Peyer's patch (tissue), 4 donors: ENCODE results near the gene RIOK2.

ENCODE experiments used
- POLR2A ChIP-seq, 2 donors: fragments of 450-650 bp; IDR thresholded peaks; one replicate each; pipeline ENCODE4 v1.5.1; 2017; ENCODE audit warnings: antibody characterized with exemption in 2 of 2, mild to moderate bottlenecking in 2 of 2, moderate library complexity in 2 of 2
- TF ChIP-seq, protein P1 (sequence below), 6 experiments: fragments of 450-650 bp in 4 of 6; fragments of 200-600 bp in 2 of 6; sonication (generic) in 1 of 6; IDR thresholded peaks; one replicate each; pipeline ENCODE4 v1.5.1; 2017 to 2019; ENCODE audit warnings: antibody characterized with exemption in 6 of 6, mild to moderate bottlenecking in 3 of 6, moderate library complexity in 1 of 6

DNA sequence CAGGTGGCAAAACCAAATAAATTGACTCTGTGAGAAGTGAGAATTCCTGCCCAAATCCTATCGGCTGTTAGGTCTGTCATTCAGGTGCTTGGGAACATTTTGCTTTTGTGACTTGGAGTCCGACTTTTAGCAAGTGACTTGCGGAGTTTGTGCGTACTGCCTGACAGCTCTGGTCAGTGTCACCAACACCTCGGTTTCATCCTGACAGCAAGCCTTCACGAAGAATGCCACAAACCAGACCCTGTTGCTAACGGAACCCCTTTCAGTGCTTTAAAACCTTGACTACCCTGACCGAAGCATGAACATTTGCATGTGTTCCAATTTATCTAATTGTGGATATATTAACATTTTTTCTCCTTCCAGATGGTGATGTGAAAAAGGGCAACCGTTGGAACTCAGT is 67.1 kb downstream of the RIOK2 start:
- TF ChIP-seq, protein P1, sequence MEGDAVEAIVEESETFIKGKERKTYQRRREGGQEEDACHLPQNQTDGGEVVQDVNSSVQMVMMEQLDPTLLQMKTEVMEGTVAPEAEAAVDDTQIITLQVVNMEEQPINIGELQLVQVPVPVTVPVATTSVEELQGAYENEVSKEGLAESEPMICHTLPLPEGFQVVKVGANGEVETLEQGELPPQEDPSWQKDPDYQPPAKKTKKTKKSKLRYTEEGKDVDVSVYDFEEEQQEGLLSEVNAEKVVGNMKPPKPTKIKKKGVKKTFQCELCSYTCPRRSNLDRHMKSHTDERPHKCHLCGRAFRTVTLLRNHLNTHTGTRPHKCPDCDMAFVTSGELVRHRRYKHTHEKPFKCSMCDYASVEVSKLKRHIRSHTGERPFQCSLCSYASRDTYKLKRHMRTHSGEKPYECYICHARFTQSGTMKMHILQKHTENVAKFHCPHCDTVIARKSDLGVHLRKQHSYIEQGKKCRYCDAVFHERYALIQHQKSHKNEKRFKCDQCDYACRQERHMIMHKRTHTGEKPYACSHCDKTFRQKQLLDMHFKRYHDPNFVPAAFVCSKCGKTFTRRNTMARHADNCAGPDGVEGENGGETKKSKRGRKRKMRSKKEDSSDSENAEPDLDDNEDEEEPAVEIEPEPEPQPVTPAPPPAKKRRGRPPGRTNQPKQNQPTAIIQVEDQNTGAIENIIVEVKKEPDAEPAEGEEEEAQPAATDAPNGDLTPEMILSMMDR (IDR thresholded peaks at IDR 0.05) = no peak
- TF ChIP-seq POLR2A (IDR thresholded peaks at IDR 0.05) = no peak
